ENCODE measurements around the gene MAPRE3. TPM values are rescaled to one million over a fixed set of nuclear protein-coding genes. Genes with fewer than 3 reads are reported as not detected.
A peak's percentile ranks its signal among the peaks of the same experiment; 100 is the strongest.

The MAPRE3 gene
- total RNA-seq, 1 experiment from 2014 or later: 10.3 TPM

DNA sequence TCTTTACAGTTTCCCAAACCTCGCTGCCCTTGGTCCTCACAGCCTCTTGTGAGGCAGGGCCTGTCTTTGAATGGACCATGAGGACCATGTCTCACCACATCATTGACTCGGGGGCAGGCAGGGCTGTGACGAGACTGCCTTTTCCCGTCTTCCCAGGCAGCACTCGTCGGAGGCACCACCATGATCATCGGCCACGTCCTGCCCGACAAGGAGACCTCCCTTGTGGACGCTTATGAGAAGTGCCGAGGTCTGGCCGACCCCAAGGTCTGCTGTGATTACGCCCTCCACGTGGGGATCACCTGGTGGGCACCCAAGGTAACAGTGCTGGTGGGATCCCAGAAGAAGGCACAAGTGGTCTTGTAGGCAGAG lies 45.7 kb upstream of the MAPRE3 start (continued):
- TF ChIP-seq, protein P1, sequence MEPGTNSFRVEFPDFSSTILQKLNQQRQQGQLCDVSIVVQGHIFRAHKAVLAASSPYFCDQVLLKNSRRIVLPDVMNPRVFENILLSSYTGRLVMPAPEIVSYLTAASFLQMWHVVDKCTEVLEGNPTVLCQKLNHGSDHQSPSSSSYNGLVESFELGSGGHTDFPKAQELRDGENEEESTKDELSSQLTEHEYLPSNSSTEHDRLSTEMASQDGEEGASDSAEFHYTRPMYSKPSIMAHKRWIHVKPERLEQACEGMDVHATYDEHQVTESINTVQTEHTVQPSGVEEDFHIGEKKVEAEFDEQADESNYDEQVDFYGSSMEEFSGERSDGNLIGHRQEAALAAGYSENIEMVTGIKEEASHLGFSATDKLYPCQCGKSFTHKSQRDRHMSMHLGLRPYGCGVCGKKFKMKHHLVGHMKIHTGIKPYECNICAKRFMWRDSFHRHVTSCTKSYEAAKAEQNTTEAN (CRISPR knock-in tag; IDR thresholded peaks at IDR 0.05): no peak
- TF ChIP-seq EMX1 (CRISPR knock-in tag; IDR thresholded peaks at IDR 0.05): no peak

DNA sequence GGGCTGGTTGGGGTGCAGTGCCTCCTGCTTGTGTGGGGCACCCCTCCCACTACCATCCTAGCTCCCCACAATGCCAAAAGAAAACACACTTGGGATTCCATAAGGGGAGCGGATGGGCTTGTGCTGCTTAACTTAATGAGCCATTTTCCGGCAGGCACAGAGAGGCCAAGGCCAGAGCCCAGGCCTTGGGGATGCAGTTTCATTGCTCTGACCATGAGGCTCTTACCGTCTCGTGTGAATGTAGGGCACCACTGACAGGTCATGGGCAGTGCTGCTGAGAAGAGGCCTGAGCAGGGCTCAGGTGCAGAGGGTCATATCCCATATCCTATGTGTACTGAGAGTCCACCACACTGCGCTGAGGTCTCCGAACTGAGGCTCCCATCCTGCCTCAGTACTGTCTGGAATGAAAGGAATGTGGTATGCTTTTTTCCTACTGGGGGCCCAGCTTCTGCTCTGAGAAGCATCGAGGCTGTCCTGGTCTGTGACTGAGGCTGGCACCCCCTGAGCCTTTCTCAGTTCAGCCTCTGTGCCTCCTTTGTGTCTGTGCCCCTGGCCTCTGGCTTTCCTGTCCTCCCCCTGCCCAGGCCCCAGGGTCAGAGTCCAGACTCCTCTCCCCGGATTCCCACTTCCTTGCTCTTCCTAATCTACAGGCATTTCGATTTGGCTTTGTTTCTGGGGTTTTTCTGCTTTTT lies 45.2 kb upstream of the MAPRE3 start:
- ChIA-PET POLR2A (interaction anchor here (0.6 kb wide), 1 partner anchor 261 kb away, joined by 5 read pairs; no protein-coding TSS in a partner anchor), CTCF (interaction anchor here (0.8 to 3.8 kb wide), 4 partner anchors 18 to 91 kb away, joined by 4 to 27 read pairs (median 12); no protein-coding TSS in a partner anchor)
- no peak for DNase-seq (ENCODE audit: low spot score)

DNA sequence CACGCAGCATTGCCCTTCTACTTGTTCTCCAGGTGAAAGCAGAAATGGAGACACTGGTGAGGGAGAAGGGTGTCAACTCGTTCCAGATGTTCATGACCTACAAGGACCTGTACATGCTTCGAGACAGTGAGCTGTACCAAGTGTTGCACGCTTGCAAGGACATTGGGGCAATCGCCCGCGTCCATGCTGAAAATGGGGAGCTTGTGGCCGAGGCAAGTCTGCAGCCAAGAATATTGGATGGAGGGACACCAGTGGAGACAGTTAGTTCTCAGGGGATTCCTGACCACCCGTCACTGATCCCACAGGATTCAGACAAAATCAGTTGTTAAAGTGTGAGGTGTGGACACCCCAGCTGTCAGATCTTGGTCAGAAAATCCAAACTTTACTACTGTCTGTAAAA lies 43.2 kb upstream of the MAPRE3 start:
- Mint-ChIP-seq H3K27ac (no peak overlapping the region), H3K27me3 (ENCODE audit: low read depth) (no peaks in the 10 kb centered on the region), H3K36me3 (no peaks in the 10 kb centered on the region), H3K9me3 (no peaks in the 10 kb centered on the region), H3K4me1 (peaks cover 13% of the 10 kb centered on the region), H3K4me3 (no peak overlapping the region)
- ChIA-PET POLR2A (no interaction called here), CTCF (interaction anchor here (0.7 to 3.8 kb wide), 3 partner anchors 16 to 97 kb away, joined by 3 to 27 read pairs (median 4); no protein-coding TSS in a partner anchor)
- TF ChIP-seq, protein P2, sequence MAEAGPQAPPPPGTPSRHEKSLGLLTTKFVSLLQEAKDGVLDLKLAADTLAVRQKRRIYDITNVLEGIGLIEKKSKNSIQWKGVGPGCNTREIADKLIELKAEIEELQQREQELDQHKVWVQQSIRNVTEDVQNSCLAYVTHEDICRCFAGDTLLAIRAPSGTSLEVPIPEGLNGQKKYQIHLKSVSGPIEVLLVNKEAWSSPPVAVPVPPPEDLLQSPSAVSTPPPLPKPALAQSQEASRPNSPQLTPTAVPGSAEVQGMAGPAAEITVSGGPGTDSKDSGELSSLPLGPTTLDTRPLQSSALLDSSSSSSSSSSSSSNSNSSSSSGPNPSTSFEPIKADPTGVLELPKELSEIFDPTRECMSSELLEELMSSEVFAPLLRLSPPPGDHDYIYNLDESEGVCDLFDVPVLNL (CRISPR knock-in tag; IDR thresholded peaks at IDR 0.05; ENCODE audit: borderline replicate concordance, low read depth): no peak
- ATAC-seq: no peak
- DNase-seq (ENCODE audit: low spot score): no peak

More for the DNA sequence above, 45.2 kb upstream of the MAPRE3 start:
- TF ChIP-seq, protein P3, sequence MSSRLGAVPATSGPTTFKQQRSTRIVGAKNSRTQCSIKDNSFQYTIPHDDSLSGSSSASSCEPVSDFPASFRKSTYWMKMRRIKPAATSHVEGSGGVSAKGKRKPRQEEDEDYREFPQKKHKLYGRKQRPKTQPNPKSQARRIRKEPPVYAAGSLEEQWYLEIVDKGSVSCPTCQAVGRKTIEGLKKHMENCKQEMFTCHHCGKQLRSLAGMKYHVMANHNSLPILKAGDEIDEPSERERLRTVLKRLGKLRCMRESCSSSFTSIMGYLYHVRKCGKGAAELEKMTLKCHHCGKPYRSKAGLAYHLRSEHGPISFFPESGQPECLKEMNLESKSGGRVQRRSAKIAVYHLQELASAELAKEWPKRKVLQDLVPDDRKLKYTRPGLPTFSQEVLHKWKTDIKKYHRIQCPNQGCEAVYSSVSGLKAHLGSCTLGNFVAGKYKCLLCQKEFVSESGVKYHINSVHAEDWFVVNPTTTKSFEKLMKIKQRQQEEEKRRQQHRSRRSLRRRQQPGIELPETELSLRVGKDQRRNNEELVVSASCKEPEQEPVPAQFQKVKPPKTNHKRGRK (CRISPR knock-in tag; IDR thresholded peaks at IDR 0.05; ENCODE audit: borderline replicate concordance): no peak
- no peak for TF ChIP-seq ZNF671 (CRISPR knock-in tag; IDR thresholded peaks at IDR 0.05)
- TF ChIP-seq FOXJ3 (CRISPR knock-in tag; IDR thresholded peaks at IDR 0.05; ENCODE audit: borderline replicate concordance): no peak
- TF ChIP-seq GABPB1 (CRISPR knock-in tag; IDR thresholded peaks at IDR 0.05): peak; percentile 43; the same call in 1 of the 2 replicates
- H3K4me1 Mint-ChIP-seq: peaks cover 13% of the 10 kb centered on the region
- H3K36me3 Mint-ChIP-seq: no peaks in the 10 kb centered on the region
- no peak overlapping the region for H3K4me3 Mint-ChIP-seq
- H3K27me3 Mint-ChIP-seq (ENCODE audit: low read depth): no peaks in the 10 kb centered on the region
- peak overlapping the region; percentile 57; the same call in 1 of the 2 replicates for H3K27ac Mint-ChIP-seq
- no peaks in the 10 kb centered on the region for H3K9me3 Mint-ChIP-seq
- ATAC-seq: peak; percentile 71

DNA sequence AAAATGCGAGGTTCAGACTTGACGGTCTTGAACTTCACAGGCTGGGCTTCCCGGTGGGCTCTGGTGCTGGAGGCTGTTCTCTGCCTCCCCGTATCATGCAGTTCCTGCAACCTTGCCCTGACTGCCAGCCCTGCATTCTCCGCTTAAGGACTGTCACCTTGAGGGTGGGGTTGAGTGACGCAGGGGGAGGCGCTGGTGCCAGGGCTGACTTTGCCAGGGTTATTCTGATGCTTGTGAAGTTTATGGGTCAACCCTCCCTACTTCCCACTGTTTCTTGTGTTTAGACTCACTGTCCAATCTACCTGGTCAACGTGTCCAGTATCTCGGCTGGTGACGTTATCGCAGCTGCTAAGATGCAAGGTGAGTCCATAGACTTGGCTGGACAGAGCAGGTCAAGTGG lies 37.5 kb upstream of the MAPRE3 start:
- ChIA-PET CTCF (interaction anchor here (1.1 to 5.2 kb wide), 7 partner anchors 10 to 86 kb away, joined by 3 to 24 read pairs (median 7); no protein-coding TSS in a partner anchor), POLR2A (no interaction called here)
- Mint-ChIP-seq H3K4me3 (no peak overlapping the region), H3K27me3 (ENCODE audit: low read depth) (no peaks in the 10 kb centered on the region), H3K9me3 (no peaks in the 10 kb centered on the region), H3K27ac (no peak overlapping the region), H3K4me1 (no peaks in the 10 kb centered on the region), H3K36me3 (no peaks in the 10 kb centered on the region)
- ATAC-seq: no peak
- no peak for DNase-seq (ENCODE audit: low spot score)
- TF ChIP-seq, protein P4, sequence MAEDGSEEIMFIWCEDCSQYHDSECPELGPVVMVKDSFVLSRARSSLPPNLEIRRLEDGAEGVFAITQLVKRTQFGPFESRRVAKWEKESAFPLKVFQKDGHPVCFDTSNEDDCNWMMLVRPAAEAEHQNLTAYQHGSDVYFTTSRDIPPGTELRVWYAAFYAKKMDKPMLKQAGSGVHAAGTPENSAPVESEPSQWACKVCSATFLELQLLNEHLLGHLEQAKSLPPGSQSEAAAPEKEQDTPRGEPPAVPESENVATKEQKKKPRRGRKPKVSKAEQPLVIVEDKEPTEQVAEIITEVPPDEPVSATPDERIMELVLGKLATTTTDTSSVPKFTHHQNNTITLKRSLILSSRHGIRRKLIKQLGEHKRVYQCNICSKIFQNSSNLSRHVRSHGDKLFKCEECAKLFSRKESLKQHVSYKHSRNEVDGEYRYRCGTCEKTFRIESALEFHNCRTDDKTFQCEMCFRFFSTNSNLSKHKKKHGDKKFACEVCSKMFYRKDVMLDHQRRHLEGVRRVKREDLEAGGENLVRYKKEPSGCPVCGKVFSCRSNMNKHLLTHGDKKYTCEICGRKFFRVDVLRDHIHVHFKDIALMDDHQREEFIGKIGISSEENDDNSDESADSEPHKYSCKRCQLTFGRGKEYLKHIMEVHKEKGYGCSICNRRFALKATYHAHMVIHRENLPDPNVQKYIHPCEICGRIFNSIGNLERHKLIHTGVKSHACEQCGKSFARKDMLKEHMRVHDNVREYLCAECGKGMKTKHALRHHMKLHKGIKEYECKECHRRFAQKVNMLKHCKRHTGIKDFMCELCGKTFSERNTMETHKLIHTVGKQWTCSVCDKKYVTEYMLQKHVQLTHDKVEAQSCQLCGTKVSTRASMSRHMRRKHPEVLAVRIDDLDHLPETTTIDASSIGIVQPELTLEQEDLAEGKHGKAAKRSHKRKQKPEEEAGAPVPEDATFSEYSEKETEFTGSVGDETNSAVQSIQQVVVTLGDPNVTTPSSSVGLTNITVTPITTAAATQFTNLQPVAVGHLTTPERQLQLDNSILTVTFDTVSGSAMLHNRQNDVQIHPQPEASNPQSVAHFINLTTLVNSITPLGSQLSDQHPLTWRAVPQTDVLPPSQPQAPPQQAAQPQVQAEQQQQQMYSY (CRISPR knock-in tag; IDR thresholded peaks at IDR 0.05): no peak
- TF ChIP-seq, protein P5, sequence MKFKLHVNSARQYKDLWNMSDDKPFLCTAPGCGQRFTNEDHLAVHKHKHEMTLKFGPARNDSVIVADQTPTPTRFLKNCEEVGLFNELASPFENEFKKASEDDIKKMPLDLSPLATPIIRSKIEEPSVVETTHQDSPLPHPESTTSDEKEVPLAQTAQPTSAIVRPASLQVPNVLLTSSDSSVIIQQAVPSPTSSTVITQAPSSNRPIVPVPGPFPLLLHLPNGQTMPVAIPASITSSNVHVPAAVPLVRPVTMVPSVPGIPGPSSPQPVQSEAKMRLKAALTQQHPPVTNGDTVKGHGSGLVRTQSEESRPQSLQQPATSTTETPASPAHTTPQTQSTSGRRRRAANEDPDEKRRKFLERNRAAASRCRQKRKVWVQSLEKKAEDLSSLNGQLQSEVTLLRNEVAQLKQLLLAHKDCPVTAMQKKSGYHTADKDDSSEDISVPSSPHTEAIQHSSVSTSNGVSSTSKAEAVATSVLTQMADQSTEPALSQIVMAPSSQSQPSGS (CRISPR knock-in tag; IDR thresholded peaks at IDR 0.05; ENCODE audit: borderline replicate concordance, low read depth): no peak
- TF ChIP-seq RELA (CRISPR knock-in tag; IDR thresholded peaks at IDR 0.05; ENCODE audit: borderline replicate concordance) (no peak), ZBTB21 (CRISPR knock-in tag; IDR thresholded peaks at IDR 0.05; ENCODE audit: borderline replicate concordance) (no peak), ZNF317 (CRISPR knock-in tag; IDR thresholded peaks at IDR 0.05; ENCODE audit: borderline replicate concordance, low read depth) (no peak), GABPB1 (CRISPR knock-in tag; IDR thresholded peaks at IDR 0.05) (no peak), ZNF396 (CRISPR knock-in tag; IDR thresholded peaks at IDR 0.05; ENCODE audit: borderline replicate concordance) (no peak)
- TF ChIP-seq, protein P6, sequence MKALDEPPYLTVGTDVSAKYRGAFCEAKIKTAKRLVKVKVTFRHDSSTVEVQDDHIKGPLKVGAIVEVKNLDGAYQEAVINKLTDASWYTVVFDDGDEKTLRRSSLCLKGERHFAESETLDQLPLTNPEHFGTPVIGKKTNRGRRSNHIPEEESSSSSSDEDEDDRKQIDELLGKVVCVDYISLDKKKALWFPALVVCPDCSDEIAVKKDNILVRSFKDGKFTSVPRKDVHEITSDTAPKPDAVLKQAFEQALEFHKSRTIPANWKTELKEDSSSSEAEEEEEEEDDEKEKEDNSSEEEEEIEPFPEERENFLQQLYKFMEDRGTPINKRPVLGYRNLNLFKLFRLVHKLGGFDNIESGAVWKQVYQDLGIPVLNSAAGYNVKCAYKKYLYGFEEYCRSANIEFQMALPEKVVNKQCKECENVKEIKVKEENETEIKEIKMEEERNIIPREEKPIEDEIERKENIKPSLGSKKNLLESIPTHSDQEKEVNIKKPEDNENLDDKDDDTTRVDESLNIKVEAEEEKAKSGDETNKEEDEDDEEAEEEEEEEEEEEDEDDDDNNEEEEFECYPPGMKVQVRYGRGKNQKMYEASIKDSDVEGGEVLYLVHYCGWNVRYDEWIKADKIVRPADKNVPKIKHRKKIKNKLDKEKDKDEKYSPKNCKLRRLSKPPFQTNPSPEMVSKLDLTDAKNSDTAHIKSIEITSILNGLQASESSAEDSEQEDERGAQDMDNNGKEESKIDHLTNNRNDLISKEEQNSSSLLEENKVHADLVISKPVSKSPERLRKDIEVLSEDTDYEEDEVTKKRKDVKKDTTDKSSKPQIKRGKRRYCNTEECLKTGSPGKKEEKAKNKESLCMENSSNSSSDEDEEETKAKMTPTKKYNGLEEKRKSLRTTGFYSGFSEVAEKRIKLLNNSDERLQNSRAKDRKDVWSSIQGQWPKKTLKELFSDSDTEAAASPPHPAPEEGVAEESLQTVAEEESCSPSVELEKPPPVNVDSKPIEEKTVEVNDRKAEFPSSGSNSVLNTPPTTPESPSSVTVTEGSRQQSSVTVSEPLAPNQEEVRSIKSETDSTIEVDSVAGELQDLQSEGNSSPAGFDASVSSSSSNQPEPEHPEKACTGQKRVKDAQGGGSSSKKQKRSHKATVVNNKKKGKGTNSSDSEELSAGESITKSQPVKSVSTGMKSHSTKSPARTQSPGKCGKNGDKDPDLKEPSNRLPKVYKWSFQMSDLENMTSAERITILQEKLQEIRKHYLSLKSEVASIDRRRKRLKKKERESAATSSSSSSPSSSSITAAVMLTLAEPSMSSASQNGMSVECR (CRISPR knock-in tag; IDR thresholded peaks at IDR 0.05; ENCODE audit: borderline replicate concordance): no peak

Data from WTC11 (cell line).